Caco-2 (cell line): ENCODE measurements around the gene MEA1. TPM values are rescaled to one million over a fixed set of nuclear protein-coding genes. Genes with fewer than 3 reads are reported as not detected.

Experiments used
- BruUV-seq: library from RNA; stranded (reverse); fragments of 400-500 nt; replicated peaks from 2 replicates; lab custom pipeline; 2021; lab: Mats Ljungman, UMichigan
- CTCF ChIA-PET: fragments of 300-600 bp; sonication (Branson Sonifier 250); formaldehyde crosslinking; loops from one replicate; lab custom pipeline; 2022; ENCODE audit warnings: antibody characterized with exemption; lab: Charles Lee
- POLR2A ChIA-PET: fragments of 300-600 bp; sonication (Branson Sonifier 250); formaldehyde crosslinking; loops from one replicate; lab custom pipeline; 2022; ENCODE audit warnings: antibody characterized with exemption; lab: Charles Lee
- DNase-seq, 2 experiments: peaks; one replicate each; pipeline versions ENCODE4 v3.0.0 to v3.0.0-alpha.2; 2020 to 2022
- H3K27me3 ChIP-seq: replicated peaks from 2 replicates; pipeline ENCODE4 v1.6.0; 2011; ENCODE audit warnings: low read length; ENCODE audit not compliant: control insufficient read depth, insufficient read depth
- H3K36me3 ChIP-seq: 2 replicates; pipeline ENCODE4 v1.5.1; 2011; ENCODE audit warnings: low read length; ENCODE audit not compliant: control insufficient read depth, insufficient read depth
- H3K4me1 ChIP-seq: fragments of 250-450 bp; sonication (Bioruptor Pico); 2 replicates; pipeline ENCODE4 v1.5.1; 2020; ENCODE audit warnings: mild to moderate bottlenecking
- H3K4me3 ChIP-seq: 2 replicates; pipeline ENCODE4 v1.5.1; 2011; ENCODE audit warnings: low read depth, mild to moderate bottlenecking, control low read depth, low read length
- H3K9me3 ChIP-seq: fragments of 250-450 bp; sonication (Bioruptor Pico); 2 replicates; pipeline ENCODE4 v1.5.1; 2020; ENCODE audit warnings: mild to moderate bottlenecking, moderate library complexity
- H3K27ac Mint-ChIP-seq: one replicate; pipeline ENCODE4 v1.8.0; 2022; ENCODE audit warnings: mixed read lengths; ENCODE audit not compliant: unreplicated experiment
- H3K27me3 Mint-ChIP-seq: one replicate; pipeline ENCODE4 v1.8.0; 2022; ENCODE audit warnings: mixed read lengths; ENCODE audit not compliant: insufficient read depth, unreplicated experiment
- H3K36me3 Mint-ChIP-seq: one replicate; pipeline ENCODE4 v1.8.0; 2022; ENCODE audit warnings: mild to moderate bottlenecking, mixed read lengths; ENCODE audit not compliant: insufficient read depth, unreplicated experiment
- H3K4me1 Mint-ChIP-seq: one replicate; pipeline ENCODE4 v1.8.0; 2022; ENCODE audit warnings: low read depth, mixed read lengths; ENCODE audit not compliant: unreplicated experiment
- H3K4me3 Mint-ChIP-seq: one replicate; pipeline ENCODE4 v1.8.0; 2022; ENCODE audit warnings: mild to moderate bottlenecking, moderate library complexity, mixed read lengths; ENCODE audit not compliant: unreplicated experiment
- H3K9me3 Mint-ChIP-seq: one replicate; pipeline ENCODE4 v1.8.0; 2022; ENCODE audit warnings: mixed read lengths; ENCODE audit not compliant: unreplicated experiment
- CTCF ChIP-seq, 2 experiments: fragments of 200-600 bp in 1 of 2; IDR thresholded peaks; 1 replicate in 1 of 2; 2 replicates in 1 of 2; pipeline versions ENCODE4 v1.5.1 to v1.8.0; 2011 to 2022; ENCODE audit warnings: antibody characterized with exemption in 1 of 2, control low read depth in 1 of 2, inconsistent platforms in 1 of 2, low read depth in 1 of 2, low read length in 1 of 2, mild to moderate bottlenecking in 1 of 2, moderate library complexity in 1 of 2; ENCODE audit not compliant: insufficient read depth in 1 of 2, severe bottlenecking in 1 of 2, unreplicated experiment in 1 of 2
- intact Hi-C: fragments of 100-400 bp; cut with micrococcal nuclease; formaldehyde crosslinking; loops from one replicate; pipeline ENCODE4 v1.10.0; 2022; ENCODE audit not compliant: unreplicated experiment
- total RNA-seq: library from RNA; stranded (reverse); gene quantifications from 2 replicates; pipeline ENCODE4 v1.2.3, GENCODE V29; 2022

MEA1 gene
- total RNA-seq, 1 experiment from 2014 or later, result 62.3 TPM

- DNase-seq, result no peak
- Mint-ChIP-seq H3K36me3 (peaks cover 55% of the 10 kb centered on the region), H3K4me1 (peaks cover 21% of the 10 kb centered on the region), H3K4me3 (no peak overlapping the region), H3K9me3 (no peaks in the 10 kb centered on the region), H3K27me3 (no peaks in the 10 kb centered on the region), H3K27ac (no peak overlapping the region)
- Histone ChIP-seq H3K9me3 (no peaks in the 10 kb centered on the region), H3K4me3 (no peak overlapping the region), H3K36me3 (peaks cover 3% of the 10 kb centered on the region), H3K4me1 (0 out of 2 replicates have a peak, but pooled peaks cover 4% of the 10 kb centered on the region), H3K27me3 (no peaks in the 10 kb centered on the region)
- no peak for TF ChIP-seq CTCF (IDR thresholded peaks at IDR 0.05; ENCODE audit: insufficient read depth in 1 of 2, low read depth in 1 of 2, low read length in 1 of 2, severe bottlenecking in 1 of 2, unreplicated experiment in 1 of 2)
- ChIA-PET POLR2A (no interaction called here), CTCF (interaction anchor here (0.6 kb wide), 1 partner anchor 478 kb away, joined by 3 read pairs; no protein-coding TSS in a partner anchor)
- BruUV-seq, result no TSS peak
- intact Hi-C loops, result no loop called here
These were observed 2.5 kb downstream of the MEA1 start for GRCh38 chr6:43011207-43011606.

GRCh38 chr6:43009124-43009523 lies 4.6 kb downstream of the MEA1 start:
- H3K36me3 ChIP-seq, result peaks cover 3% of the 10 kb centered on the region
- H3K36me3 Mint-ChIP-seq, result peaks cover 54% of the 10 kb centered on the region

GRCh38 chr6:43007126-43007525 lies 6.6 kb downstream of the MEA1 start:
- TF ChIP-seq CTCF (IDR thresholded peaks at IDR 0.05; ENCODE audit: insufficient read depth in 1 of 2, low read depth in 1 of 2, low read length in 1 of 2, severe bottlenecking in 1 of 2, unreplicated experiment in 1 of 2), result no peak
- no TSS peak for BruUV-seq
- POLR2A ChIA-PET, result no interaction called here
- no peak overlapping the region for H3K4me3 Mint-ChIP-seq
- H3K9me3 ChIP-seq, result no peaks in the 10 kb centered on the region
- no peak overlapping the region for H3K4me3 ChIP-seq
- H3K4me1 Mint-ChIP-seq, result no peaks in the 10 kb centered on the region
- H3K27me3 ChIP-seq, result no peaks in the 10 kb centered on the region
- H3K9me3 Mint-ChIP-seq, result no peaks in the 10 kb centered on the region
- H3K27me3 Mint-ChIP-seq, result no peaks in the 10 kb centered on the region
- peaks cover 3% of the 10 kb centered on the region for H3K36me3 ChIP-seq
- H3K27ac Mint-ChIP-seq, result no peak overlapping the region
- CTCF ChIA-PET, result interaction anchor here (1.1 kb wide), 1 partner anchor 137 kb away, joined by 3 read pairs; no protein-coding TSS in a partner anchor
- DNase-seq, result no peak
- H3K36me3 Mint-ChIP-seq, result peaks cover 45% of the 10 kb centered on the region
- intact Hi-C loops, result no loop called here
- no peaks in the 10 kb centered on the region for H3K4me1 ChIP-seq

More at GRCh38 chr6:43009124-43009523, 4.6 kb downstream of the MEA1 start:
- H3K4me3 Mint-ChIP-seq, result no peak overlapping the region
- Histone ChIP-seq H3K4me3 (no peak overlapping the region), H3K4me1 (0 out of 2 replicates have a peak, but pooled peaks cover 4% of the 10 kb centered on the region), H3K9me3 (no peaks in the 10 kb centered on the region), H3K27me3 (no peaks in the 10 kb centered on the region)
- H3K9me3 Mint-ChIP-seq, result no peaks in the 10 kb centered on the region
- H3K4me1 Mint-ChIP-seq, result peaks cover 12% of the 10 kb centered on the region
- ChIA-PET CTCF (no interaction called here), POLR2A (interaction anchor here (1.1 kb wide), 1 partner anchor 12 kb away, joined by 3 read pairs; no protein-coding TSS in a partner anchor)
- peak; percentile 46 to 47 for DNase-seq
- intact Hi-C loops, result loop anchor here (1.0 kb wide), 1 partner anchor 108 kb away; no protein-coding TSS in a partner anchor
- no peaks in the 10 kb centered on the region for H3K27me3 Mint-ChIP-seq
- peak; percentile 42 to 57 for TF ChIP-seq CTCF (IDR thresholded peaks at IDR 0.05; ENCODE audit: insufficient read depth in 1 of 2, low read depth in 1 of 2, low read length in 1 of 2, severe bottlenecking in 1 of 2, unreplicated experiment in 1 of 2)
- H3K27ac Mint-ChIP-seq, result no peak overlapping the region
- no TSS peak for BruUV-seq
